Left lung (tissue), 10 donors: ENCODE results near the gene NUP188. TPM values are rescaled to one million over a fixed set of nuclear protein-coding genes. Genes with fewer than 3 reads are reported as not detected.

Source experiments
- ATAC-seq: fragments of 200-7000 bp; cut with Tn5 transposase; one replicate; pipeline ENCODE4 v1.9.1; 2020; ENCODE audit warnings: moderate library complexity
- DNase-seq, 4 donors: peaks; one replicate each; pipeline ENCODE4 v3.0.0-alpha.2; 2013 to 2020
- H3K27ac ChIP-seq, 2 donors: fragments of 200-600 bp; sonication (generic) in 1 of 2; one replicate each; pipeline versions ENCODE4 v1.5.0 to v1.8.0; 2020 to 2021
- H3K27me3 ChIP-seq, 2 donors: fragments of 200-600 bp; sonication (generic) in 1 of 2; one replicate each; pipeline versions ENCODE4 v1.5.0 to v1.8.0; 2020 to 2021
- H3K36me3 ChIP-seq, 2 donors: fragments of 200-600 bp; sonication (generic) in 1 of 2; one replicate each; pipeline versions ENCODE4 v1.5.0 to v1.8.0; 2020 to 2021
- H3K4me1 ChIP-seq, 2 donors: fragments of 200-600 bp; one replicate each; pipeline ENCODE4 v1.8.0; 2021
- H3K4me3 ChIP-seq, 2 donors: fragments of 200-600 bp; sonication (generic) in 1 of 2; one replicate each; pipeline versions ENCODE4 v1.5.0 to v1.8.0; 2020 to 2021; ENCODE audit warnings: mild to moderate bottlenecking in 1 of 2
- H3K9me3 ChIP-seq, 2 donors: fragments of 200-600 bp; sonication (generic) in 1 of 2; one replicate each; pipeline versions ENCODE4 v1.5.0 to v1.8.0; 2020 to 2021
- intact Hi-C, 2 donors: fragments of 100-400 bp; cut with DNase I; formaldehyde crosslinking; loops; one replicate each; pipeline versions ENCODE4 v1.11.2 to v1.14.2; 2022
- polyA plus RNA-seq, 6 donors: library from polyadenylated mRNA; unstranded; fragments of 120-200 nt; gene quantifications; one replicate each; pipeline ENCODE4 v1.2.1, GENCODE V29; 2013; ENCODE audit not compliant: insufficient read length in 6 of 6
- total RNA-seq, 2 donors: library from RNA; stranded (reverse); fragmentation: NEBNext Ultra II Directional; extraction: Animal tissue kit (Norgen Biotek cat#: 25700); gene quantifications; one replicate each; pipeline ENCODE4 v1.2.1, GENCODE V29; 2021
- TF ChIP-seq, protein P1 (sequence below), 2 donors: fragments of 200-600 bp; sonication (generic) in 1 of 2; IDR thresholded peaks; one replicate each; pipeline versions ENCODE4 v1.5.0 to v1.8.0; 2021; ENCODE audit warnings: antibody characterized with exemption in 2 of 2
- donor health status: DM: no; HTN: yes; CAD: no.
- donor health status: DM: no; HTN: no; CAD: no.

The NUP188 gene
- total and polyA plus RNA-seq, 8 donors: 42.6 to 67.6 (median 58.9) TPM

DNA sequence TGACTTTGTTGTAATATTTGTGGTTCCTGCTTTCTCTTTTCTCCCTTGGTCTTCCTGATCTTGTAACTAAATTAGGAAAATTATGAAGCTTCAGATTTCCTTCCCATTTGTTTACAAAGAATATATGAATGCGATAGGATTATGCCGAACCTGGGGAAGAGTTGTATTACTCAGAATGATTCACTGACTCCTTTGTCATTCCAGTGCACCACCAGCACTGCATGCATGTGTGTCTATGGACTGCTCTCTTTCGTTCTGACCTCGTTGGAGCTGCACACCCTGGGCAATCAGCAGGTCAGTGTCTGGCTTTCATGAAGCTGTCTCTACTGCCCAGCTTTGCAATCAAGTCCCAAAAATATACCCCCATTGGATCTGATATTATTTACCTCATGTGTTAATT, 25.5 kb downstream of the NUP188 start:
- DNase-seq (no peak), ATAC-seq (no peak)
- Histone ChIP-seq H3K27ac (no peak overlapping the region), H3K4me3 (no peak overlapping the region), H3K9me3 (no peaks in the 10 kb centered on the region), H3K4me1 (no peaks in the 10 kb centered on the region), H3K27me3 (no peaks in the 10 kb centered on the region), H3K36me3 (peaks cover 0 to 100% of the 10 kb centered on the region in 2 donors)
- intact Hi-C loops: no loop called here
- TF ChIP-seq, protein P1, sequence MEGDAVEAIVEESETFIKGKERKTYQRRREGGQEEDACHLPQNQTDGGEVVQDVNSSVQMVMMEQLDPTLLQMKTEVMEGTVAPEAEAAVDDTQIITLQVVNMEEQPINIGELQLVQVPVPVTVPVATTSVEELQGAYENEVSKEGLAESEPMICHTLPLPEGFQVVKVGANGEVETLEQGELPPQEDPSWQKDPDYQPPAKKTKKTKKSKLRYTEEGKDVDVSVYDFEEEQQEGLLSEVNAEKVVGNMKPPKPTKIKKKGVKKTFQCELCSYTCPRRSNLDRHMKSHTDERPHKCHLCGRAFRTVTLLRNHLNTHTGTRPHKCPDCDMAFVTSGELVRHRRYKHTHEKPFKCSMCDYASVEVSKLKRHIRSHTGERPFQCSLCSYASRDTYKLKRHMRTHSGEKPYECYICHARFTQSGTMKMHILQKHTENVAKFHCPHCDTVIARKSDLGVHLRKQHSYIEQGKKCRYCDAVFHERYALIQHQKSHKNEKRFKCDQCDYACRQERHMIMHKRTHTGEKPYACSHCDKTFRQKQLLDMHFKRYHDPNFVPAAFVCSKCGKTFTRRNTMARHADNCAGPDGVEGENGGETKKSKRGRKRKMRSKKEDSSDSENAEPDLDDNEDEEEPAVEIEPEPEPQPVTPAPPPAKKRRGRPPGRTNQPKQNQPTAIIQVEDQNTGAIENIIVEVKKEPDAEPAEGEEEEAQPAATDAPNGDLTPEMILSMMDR (IDR thresholded peaks at IDR 0.05): no peak

- Histone ChIP-seq H3K27me3 (no peaks in the 10 kb centered on the region), H3K4me1 (no peaks in the 10 kb centered on the region), H3K27ac (no peak overlapping the region), H3K9me3 (no peaks in the 10 kb centered on the region), H3K36me3 (peaks cover 7 to 97% of the 10 kb centered on the region in 2 donors), H3K4me3 (no peak overlapping the region)
- ATAC-seq: no peak
- TF ChIP-seq, protein P1 (IDR thresholded peaks at IDR 0.05): no peak
- no peak for DNase-seq
- intact Hi-C loops: no loop called here
These were observed 31.6 kb downstream of the NUP188 start for GRCh38 chr9:128979111-128979510.

- peaks cover 11 to 99% of the 10 kb centered on the region in 2 donors for H3K36me3 ChIP-seq
- no peak overlapping the region for H3K27ac ChIP-seq
- DNase-seq (no peak), ATAC-seq (no peak)
- TF ChIP-seq, protein P1 (IDR thresholded peaks at IDR 0.05): no peak
- intact Hi-C loops: no loop called here
- no peaks in the 10 kb centered on the region for H3K4me1 ChIP-seq
- no peaks in the 10 kb centered on the region for H3K9me3 ChIP-seq
- no peak overlapping the region for H3K4me3 ChIP-seq
- H3K27me3 ChIP-seq: no peaks in the 10 kb centered on the region
These were observed 36.0 kb downstream of the NUP188 start for GRCh38 chr9:128983536-128983935.

DNA sequence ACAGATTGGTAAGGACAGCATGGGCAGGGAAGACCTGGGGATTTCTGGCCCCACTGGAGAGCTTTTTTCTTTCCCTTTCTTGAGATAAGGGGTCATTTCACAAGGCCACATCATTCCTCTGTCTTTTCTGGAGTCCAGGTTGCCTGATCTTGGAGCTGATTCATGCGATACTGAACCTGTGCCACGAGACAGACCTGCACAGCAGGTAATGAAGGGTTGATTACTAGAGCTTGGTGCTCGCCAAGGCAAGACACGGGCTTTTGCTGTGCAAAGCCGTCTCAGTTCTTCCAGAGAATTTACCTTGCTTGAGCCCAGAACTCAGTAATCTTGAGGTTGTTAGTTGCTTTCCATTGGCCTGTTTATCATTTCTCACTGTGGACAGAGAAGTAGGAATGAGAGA, 39.2 kb downstream of the NUP188 start:
- Histone ChIP-seq H3K4me1 (no peaks in the 10 kb centered on the region), H3K36me3 (peaks cover 3 to 99% of the 10 kb centered on the region in 2 donors), H3K4me3 (no peak overlapping the region), H3K27ac (no peak overlapping the region), H3K27me3 (no peaks in the 10 kb centered on the region), H3K9me3 (no peaks in the 10 kb centered on the region)
- ATAC-seq: no peak
- intact Hi-C loops: no loop called here
- no peak for DNase-seq
- TF ChIP-seq, protein P1 (IDR thresholded peaks at IDR 0.05): no peak

- H3K4me3 ChIP-seq: no peak overlapping the region
- H3K4me1 ChIP-seq: no peaks in the 10 kb centered on the region
- no peaks in the 10 kb centered on the region for H3K27me3 ChIP-seq
- intact Hi-C loops: no loop called here
- no peak for ATAC-seq
- peaks cover 3 to 99% of the 10 kb centered on the region in 2 donors for H3K36me3 ChIP-seq
- TF ChIP-seq, protein P1 (IDR thresholded peaks at IDR 0.05): no peak
- H3K9me3 ChIP-seq: no peaks in the 10 kb centered on the region
- DNase-seq: no peak
- no peak overlapping the region for H3K27ac ChIP-seq
These were observed 40.3 kb downstream of the NUP188 start for GRCh38 chr9:128987805-128988204.
